IMR-90 (cell line): ENCODE measurements around the gene LRP5.

Experiments
- CTCF ChIP-seq: conservative IDR thresholded peaks from 2 replicates; pipeline ENCODE4 v1.5.1; 2012; ENCODE audit warnings: mild to moderate bottlenecking, low read depth, low read length, improper control_type of control experiment
- POLR2A ChIP-seq: IDR thresholded peaks from 2 replicates; pipeline ENCODE4 v1.6.1; 2012; ENCODE audit warnings: mild to moderate bottlenecking, low read depth, low read length
- SMC3 ChIP-seq: fragments of 150-350 bp; IDR thresholded peaks from 2 replicates; pipeline ENCODE4 v1.6.1; 2016; ENCODE audit warnings: low read depth, mild to moderate bottlenecking, antibody characterized with exemption, low read length, moderate library complexity

GRCh38 chr11:68342459-68343158, 30.2 kb downstream of the LRP5 start:
- TF ChIP-seq CTCF (no peak), SMC3 (no peak), POLR2A (no peak)
